ENCODE results near the gene GABRR1. TPM values are rescaled to one million over a fixed set of nuclear protein-coding genes. Genes with fewer than 3 reads are reported as not detected.

Gene GABRR1
- total RNA-seq (2021; ENCODE audit: unreplicated experiment): not detected
- polyA plus RNA-seq (2012): not detected in 2 replicates
- Bru-seq, nascent RNA: not detected
- percentile 2 among the genes with signal in this experiment for BruChase-seq, experiment 1, labeled RNA remaining after a 6-hour chase
- percentile 3 among the genes with signal in this experiment for BruChase-seq, experiment 2, labeled RNA remaining after a 2-hour chase
- long read RNA-seq: 0 reads

DNA sequence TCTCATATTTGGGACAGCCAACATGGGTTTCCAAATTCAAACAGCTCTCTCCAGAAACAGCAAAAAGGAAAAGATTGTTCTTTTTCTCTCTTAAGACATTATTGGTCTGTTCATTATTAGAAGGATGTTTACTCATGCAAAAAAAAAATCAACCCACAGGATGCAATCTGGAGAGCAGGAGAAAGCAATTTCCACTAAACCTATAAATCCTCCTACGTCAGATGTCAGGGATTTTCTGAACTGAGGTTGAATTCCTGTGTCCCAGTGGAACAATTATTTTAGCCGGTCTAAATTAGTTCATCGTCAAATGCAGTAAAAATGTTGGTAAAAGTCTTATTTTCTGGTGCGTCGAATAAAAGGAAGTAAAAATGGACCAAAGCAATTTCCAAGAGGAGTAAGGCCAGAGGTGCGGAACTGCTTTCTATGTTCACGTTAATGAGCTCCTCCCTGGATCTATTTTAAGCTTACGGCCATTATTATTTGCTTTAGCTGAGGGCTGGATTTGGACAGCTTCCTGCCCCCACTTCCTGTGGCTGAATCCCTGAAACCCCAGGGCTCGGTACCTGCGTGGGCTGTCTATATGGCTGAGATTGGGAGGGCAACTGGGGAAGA is at the start of gene GABRR1:
Gene GABRR1, minus strand, starts transcription at position 60 of the 612 bp plus-strand sequence. Its CDS starts 36 bp downstream, at position 24.
- Histone ChIP-seq H3K27me3 (ENCODE audit: insufficient read depth, low read length) (peaks cover 3% of the 10 kb centered on the region; the same call in 1 of the 2 replicates), H3K9me2 (ENCODE audit: insufficient read depth) (no peaks in the 10 kb centered on the region), H2AFZ (ENCODE audit: low read depth, low read length, poor library complexity, severe bottlenecking) (no peak within 1 kb of the TSS), H3K4me3 (replicated peaks in 1 of 2; ENCODE audit: low read depth in 1 of 2, low read length in 2 of 2) (no peak within 1 kb of the TSS), H3K27ac (ENCODE audit: low read depth, low read length) (no peak within 1 kb of the TSS), H3K4me2 (ENCODE audit: low read length) (no peak within 1 kb of the TSS), H3K79me2 (ENCODE audit: insufficient read depth, low read length) (no peaks in the 10 kb centered on the region), H3K9ac (ENCODE audit: low read length) (no peak within 1 kb of the TSS), H3K4me1 (ENCODE audit: control insufficient read depth in 1 of 2, insufficient read depth in 2 of 2, low read length in 2 of 2) (no peaks in the 10 kb centered on the region), H3K9me3 (ENCODE audit: control insufficient read depth in 1 of 2, insufficient read depth in 1 of 2, low read depth in 1 of 2, low read length in 2 of 2) (no peaks in the 10 kb centered on the region), H4K20me1 (ENCODE audit: insufficient read depth) (no peaks in the 10 kb centered on the region), H3K36me3 (ENCODE audit: control insufficient read depth in 1 of 2, insufficient read depth in 2 of 2, low read length in 2 of 2) (no peaks in the 10 kb centered on the region)
- TF ChIP-seq EZH2 (IDR thresholded peaks at IDR 0.05) (no peak), SP1 (IDR thresholded peaks at IDR 0.05; ENCODE audit: low read depth) (no peak), CBX3 (IDR thresholded peaks at IDR 0.05; ENCODE audit: low read depth) (no peak), POLR2A (IDR thresholded peaks at IDR 0.05; ENCODE audit: borderline replicate concordance, extremely low read depth, insufficient read depth, insufficient read length) (no peak), FOSL1 (IDR thresholded peaks at IDR 0.05; ENCODE audit: low read depth) (no peak)
- TF ChIP-seq, protein P1, sequence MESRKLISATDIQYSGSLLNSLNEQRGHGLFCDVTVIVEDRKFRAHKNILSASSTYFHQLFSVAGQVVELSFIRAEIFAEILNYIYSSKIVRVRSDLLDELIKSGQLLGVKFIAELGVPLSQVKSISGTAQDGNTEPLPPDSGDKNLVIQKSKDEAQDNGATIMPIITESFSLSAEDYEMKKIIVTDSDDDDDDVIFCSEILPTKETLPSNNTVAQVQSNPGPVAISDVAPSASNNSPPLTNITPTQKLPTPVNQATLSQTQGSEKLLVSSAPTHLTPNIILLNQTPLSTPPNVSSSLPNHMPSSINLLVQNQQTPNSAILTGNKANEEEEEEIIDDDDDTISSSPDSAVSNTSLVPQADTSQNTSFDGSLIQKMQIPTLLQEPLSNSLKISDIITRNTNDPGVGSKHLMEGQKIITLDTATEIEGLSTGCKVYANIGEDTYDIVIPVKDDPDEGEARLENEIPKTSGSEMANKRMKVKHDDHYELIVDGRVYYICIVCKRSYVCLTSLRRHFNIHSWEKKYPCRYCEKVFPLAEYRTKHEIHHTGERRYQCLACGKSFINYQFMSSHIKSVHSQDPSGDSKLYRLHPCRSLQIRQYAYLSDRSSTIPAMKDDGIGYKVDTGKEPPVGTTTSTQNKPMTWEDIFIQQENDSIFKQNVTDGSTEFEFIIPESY (IDR thresholded peaks at IDR 0.05; ENCODE audit: extremely low read depth, insufficient replicate concordance, low read length): no peak
- intact Hi-C loops (cut with micrococcal nuclease): no loop called here
- ChIA-PET CTCF (no interaction called here), POLR2A (no interaction called here), RAD21 (ENCODE audit: low non-redundant PET in 1 of 2, low total read pairs in 2 of 2, uncharacterized antibody in 2 of 2, unreplicated experiment in 2 of 2) (no interaction called here)
- ATAC-seq (no peak), DNase-seq (ENCODE audit: low read depth, low spot score) (no peak)
- no TSS peak for BruUV-seq (replicated peaks)

DNA sequence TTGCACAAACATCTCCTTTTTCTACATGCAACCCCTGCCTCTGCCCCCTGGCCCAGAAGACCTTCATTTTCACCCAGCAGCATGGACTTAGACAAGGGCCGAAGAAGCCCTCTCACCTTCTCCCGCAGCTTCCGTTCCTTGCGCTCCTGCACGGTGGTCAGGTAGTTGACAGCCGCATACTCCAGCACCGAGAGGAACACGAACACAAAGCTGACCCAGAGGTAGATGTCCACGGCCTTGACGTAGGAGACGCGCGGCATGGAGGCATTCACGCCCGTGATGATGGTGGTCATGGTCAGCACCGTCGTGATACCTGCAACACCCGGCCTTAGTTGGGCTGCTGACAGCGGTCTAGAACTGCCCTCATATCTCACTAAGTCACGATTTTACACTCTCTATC is 47.1 kb upstream of the GABRR1 start:
- Histone ChIP-seq H3K4me2 (ENCODE audit: low read length) (no peak overlapping the region), H3K36me3 (ENCODE audit: control insufficient read depth in 1 of 2, insufficient read depth in 2 of 2, low read length in 2 of 2) (no peaks in the 10 kb centered on the region), H3K79me2 (ENCODE audit: insufficient read depth, low read length) (no peaks in the 10 kb centered on the region), H4K20me1 (ENCODE audit: insufficient read depth) (no peaks in the 10 kb centered on the region), H3K27ac (ENCODE audit: low read depth, low read length) (no peak overlapping the region), H3K27me3 (ENCODE audit: insufficient read depth, low read length) (no peaks in the 10 kb centered on the region), H3K4me3 (replicated peaks in 1 of 2; ENCODE audit: low read depth in 1 of 2, low read length in 2 of 2) (no peak overlapping the region), H3K4me1 (ENCODE audit: control insufficient read depth in 1 of 2, insufficient read depth in 2 of 2, low read length in 2 of 2) (no peaks in the 10 kb centered on the region), H2AFZ (ENCODE audit: low read depth, low read length, poor library complexity, severe bottlenecking) (no peak overlapping the region), H3K9ac (ENCODE audit: low read length) (no peak overlapping the region), H3K9me3 (ENCODE audit: control insufficient read depth in 1 of 2, insufficient read depth in 1 of 2, low read depth in 1 of 2, low read length in 2 of 2) (no peaks in the 10 kb centered on the region), H3K9me2 (ENCODE audit: insufficient read depth) (no peaks in the 10 kb centered on the region)
- TF ChIP-seq RAD21 (IDR thresholded peaks at IDR 0.05; ENCODE audit: low read depth): no peak
- TF ChIP-seq YY1 (IDR thresholded peaks at IDR 0.05; ENCODE audit: extremely low read depth, insufficient replicate concordance, low read depth, low read length): no peak
- TF ChIP-seq ZFX (IDR thresholded peaks at IDR 0.05): no peak; the same call in 1 of the 2 replicates
- no peak for TF ChIP-seq FOSL1 (IDR thresholded peaks at IDR 0.05; ENCODE audit: low read depth)
- TF ChIP-seq POLR2AphosphoS5 (IDR thresholded peaks at IDR 0.05; ENCODE audit: low read depth, low read length): no peak
- TF ChIP-seq, protein P2, sequence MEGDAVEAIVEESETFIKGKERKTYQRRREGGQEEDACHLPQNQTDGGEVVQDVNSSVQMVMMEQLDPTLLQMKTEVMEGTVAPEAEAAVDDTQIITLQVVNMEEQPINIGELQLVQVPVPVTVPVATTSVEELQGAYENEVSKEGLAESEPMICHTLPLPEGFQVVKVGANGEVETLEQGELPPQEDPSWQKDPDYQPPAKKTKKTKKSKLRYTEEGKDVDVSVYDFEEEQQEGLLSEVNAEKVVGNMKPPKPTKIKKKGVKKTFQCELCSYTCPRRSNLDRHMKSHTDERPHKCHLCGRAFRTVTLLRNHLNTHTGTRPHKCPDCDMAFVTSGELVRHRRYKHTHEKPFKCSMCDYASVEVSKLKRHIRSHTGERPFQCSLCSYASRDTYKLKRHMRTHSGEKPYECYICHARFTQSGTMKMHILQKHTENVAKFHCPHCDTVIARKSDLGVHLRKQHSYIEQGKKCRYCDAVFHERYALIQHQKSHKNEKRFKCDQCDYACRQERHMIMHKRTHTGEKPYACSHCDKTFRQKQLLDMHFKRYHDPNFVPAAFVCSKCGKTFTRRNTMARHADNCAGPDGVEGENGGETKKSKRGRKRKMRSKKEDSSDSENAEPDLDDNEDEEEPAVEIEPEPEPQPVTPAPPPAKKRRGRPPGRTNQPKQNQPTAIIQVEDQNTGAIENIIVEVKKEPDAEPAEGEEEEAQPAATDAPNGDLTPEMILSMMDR (IDR thresholded peaks at IDR 0.05 in 2 of 3, conservative IDR thresholded peaks at IDR 0.05 in 1 of 3; ENCODE audit: borderline replicate concordance in 1 of 3, insufficient read depth in 1 of 3, low read depth in 2 of 3, low read length in 2 of 3): no peak
- no peak for DNase-seq (ENCODE audit: low read depth, low spot score)
- no TSS peak for BruUV-seq (replicated peaks)
- ATAC-seq: no peak
- POLR2A ChIA-PET: no interaction called here
- CTCF ChIA-PET: no interaction called here
- RAD21 ChIA-PET (ENCODE audit: low non-redundant PET in 1 of 2, low total read pairs in 2 of 2, uncharacterized antibody in 2 of 2, unreplicated experiment in 2 of 2): no interaction called here
- intact Hi-C loops (cut with micrococcal nuclease): no loop called here

All from HCT116 (cell line).